Measurements from ENCODE around the gene EPOP.

Gene EPOP

DNA sequence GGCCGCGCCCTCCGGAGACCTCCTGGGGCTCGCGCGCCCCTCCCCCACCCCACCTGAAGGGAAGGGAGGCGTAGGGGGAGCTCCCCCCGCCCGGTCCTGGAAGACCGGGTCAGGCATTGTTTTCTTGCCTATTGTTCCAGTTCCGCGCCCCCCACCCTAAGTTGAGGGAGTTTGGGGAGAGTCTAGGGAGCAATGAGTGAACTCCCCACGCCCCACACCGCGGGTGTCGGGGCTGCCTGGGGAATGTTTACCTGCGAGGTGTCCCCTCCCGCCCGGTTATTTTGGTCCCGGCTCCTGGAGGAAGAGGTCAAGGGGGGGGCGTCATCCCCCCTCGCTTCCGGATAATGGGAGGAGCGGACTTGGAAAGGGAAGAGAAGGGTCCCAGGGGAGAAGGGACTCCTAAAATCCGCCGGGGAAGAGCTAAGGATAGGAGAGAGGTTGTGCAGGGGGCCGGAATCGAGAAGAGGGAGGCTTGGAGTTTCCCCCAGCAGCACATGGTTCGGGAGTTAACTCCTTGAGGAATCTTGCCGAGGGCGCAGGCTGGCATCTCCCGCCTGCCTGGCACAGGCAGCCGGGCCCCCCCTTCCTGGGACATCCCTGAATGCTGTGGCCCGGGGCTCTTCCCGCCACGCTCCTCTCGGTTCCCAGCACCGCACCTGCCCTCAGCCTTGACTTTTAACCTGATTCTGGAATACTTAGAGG, 31.2 kb upstream of the EPOP start:
- DNase-seq (ENCODE audit: low spot score), result peak; percentile 55

DNA sequence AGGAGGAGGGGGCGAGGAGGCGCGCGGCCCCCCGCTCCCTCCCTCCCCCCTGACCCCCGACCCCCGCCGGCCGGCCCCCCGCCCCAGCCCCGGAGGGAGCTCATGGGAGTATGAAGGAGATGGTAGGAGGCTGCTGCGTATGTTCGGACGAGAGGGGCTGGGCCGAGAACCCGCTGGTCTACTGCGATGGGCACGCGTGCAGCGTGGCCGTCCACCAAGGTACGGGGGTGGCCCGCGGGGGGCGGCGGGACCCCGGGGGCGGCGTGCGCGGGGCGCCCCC, 30.7 kb upstream of the EPOP start:
- peak; percentile 60 for DNase-seq (ENCODE audit: low spot score)

DNA sequence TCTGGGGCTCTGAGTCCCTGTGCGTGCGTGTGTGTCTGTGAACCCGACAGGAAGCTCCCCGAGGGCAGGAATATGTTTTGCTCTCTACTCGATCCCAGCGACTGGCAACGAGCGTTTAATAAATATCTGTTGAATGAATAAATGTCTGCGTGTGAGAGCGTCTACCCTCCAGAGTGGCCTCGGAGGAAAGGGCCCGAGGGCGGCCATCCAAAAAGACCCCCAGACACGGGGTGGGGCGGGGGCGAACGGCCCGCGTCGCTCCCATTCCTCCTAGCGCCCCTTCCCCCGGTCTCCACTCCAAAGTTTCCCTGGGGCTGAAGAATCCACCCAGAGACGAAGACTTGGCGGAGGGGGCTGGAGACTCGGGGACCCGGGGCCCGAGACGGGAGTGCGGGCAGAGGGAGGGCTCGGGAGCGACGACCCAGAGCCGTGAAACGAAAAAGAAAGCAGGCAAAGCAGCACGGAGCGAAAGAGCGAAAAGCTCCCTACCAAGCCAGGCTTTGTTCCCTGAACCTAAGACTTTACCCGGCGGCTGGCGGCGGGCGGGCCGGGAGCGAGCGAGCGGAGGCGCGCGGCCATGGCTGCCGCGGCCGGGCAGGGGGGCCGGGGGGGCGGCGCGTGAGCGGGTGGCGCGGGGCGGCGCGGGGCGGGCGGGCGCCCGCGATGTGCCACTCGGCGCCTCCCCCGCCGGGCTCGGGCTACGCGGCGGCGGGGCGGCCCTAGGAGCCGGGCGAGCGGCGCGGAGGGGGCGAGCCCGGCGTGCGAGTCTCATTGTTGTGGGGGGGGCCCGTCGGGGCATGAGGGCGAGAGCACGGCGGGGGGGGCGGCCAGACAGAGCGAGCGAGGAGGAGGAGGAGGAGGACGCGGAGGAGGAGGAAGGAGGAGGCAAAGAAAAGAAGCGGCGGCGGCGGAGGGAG, 30.1 kb upstream of the EPOP start, which contains the start of gene MLLT6:
Gene MLLT6, plus strand, starts transcription at position 668 of the 917 bp plus-strand sequence. CDS start 360 bp downstream, outside the sequence.
- peak; percentile 83 for DNase-seq (ENCODE audit: low spot score)

DNA sequence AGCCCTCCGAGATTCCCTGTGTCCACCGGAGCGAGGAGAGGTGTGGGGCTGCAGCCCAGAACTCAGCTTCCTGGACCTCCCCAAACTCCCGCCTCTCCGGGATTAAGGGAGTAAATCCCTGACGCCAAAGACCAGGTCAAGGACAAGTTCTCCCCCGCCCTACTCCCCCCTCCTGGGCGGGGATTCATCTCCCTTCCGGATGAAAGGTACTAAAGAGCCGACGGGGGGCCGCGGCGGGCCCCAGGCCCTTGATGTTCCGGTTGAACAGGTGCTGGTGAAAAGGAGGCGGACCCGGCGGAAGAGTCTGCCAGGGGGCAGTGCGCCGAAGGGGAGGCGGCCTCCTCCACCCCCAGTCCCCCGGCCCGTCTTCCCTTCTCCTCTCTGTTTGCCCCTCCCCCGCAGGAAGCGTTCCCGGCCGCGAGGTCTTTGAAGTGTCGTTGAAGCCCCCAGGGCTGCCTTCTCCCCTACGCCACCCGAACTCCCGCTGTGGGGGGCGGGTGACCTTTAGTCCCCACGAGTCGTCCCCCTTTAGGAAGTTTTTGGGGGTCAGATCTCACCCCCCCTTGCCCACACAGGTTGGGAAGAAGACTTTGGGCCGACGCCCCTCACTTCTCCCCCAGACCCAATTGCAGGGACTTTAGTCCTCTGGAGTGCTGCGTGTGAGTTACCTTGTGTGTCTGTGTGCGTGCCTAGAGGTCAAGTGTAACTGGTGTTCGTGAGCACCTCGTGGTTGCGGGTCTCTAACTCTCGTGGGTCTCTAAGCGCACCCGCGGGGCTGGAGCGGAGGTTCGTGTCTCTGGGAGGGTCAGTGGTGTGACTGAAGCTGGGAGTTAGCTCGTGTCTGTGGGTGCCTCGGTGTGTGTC, 29.2 kb upstream of the EPOP start:
- peak; percentile 88 for DNase-seq (ENCODE audit: low spot score)

GRCh38 chr17:38702916-38703741, 28.4 kb upstream of the EPOP start:
- DNase-seq (ENCODE audit: low spot score), result no peak

- peak; percentile 89 for DNase-seq (ENCODE audit: low spot score)
Measured at GRCh38 chr17:38702166-38702915, 27.6 kb upstream of the EPOP start.

GRCh38 chr17:38701504-38702165, 26.9 kb upstream of the EPOP start:
- no peak for DNase-seq (ENCODE audit: low spot score)

- no peak for DNase-seq (ENCODE audit: low spot score)
Measured at GRCh38 chr17:38698760-38699159, 24.0 kb upstream of the EPOP start.

- no peak for DNase-seq (ENCODE audit: low spot score)
Measured at GRCh38 chr17:38697061-38697820, 22.5 kb upstream of the EPOP start.

DNA sequence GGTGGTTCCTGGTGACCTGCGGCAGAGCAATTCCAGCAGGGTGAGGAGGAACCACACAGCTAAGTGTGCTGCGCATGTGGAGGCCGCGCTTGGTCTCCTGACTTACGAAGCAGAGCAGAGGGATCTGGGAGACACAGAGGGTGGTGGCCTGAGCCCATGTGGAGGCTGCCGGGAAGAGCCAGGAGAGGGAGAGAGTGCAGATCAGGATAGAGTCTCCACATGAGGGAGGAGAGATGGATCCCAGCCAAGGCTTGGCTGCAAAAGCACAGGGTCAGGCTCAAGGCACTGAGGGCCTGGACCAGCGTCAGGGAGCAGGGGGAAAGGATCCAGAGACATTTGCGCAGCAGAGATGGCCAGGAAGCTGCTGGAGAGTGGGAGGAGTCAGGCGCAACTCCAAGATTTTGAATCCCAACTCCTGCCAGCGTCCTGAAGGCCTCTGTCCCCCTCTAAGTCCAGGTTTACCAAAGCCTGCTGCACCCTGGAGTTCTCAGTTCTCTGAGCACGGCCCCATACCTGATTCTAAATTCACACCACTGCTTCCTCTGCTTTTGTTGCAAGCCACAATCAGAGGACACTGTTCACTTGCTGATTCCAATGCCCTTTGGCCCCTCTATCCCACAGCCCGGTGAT, 19.1 kb upstream of the EPOP start:
- DNase-seq (ENCODE audit: low spot score), result peak; percentile 2

DNA sequence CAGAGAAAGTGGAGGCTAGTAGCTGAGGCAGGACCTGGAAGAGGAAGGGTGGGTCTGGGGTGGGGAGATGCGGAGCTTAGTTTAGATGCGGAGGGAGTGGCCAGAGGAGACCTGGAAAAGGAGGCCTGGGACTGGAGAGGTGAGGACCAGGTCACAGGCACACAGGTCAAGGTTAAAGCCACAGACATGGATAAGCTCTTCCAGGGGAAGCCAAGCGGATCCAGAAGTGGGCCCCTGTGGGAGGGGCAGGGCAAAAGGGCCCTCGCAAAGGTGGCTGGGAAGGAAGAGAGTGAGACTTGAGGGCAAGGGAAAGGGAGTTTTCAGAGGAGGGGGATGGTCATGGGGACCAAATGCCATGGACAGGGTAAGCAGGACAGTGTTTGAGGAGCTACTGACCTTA, 16.4 kb upstream of the EPOP start:
- DNase-seq (ENCODE audit: low spot score), result no peak

DNA sequence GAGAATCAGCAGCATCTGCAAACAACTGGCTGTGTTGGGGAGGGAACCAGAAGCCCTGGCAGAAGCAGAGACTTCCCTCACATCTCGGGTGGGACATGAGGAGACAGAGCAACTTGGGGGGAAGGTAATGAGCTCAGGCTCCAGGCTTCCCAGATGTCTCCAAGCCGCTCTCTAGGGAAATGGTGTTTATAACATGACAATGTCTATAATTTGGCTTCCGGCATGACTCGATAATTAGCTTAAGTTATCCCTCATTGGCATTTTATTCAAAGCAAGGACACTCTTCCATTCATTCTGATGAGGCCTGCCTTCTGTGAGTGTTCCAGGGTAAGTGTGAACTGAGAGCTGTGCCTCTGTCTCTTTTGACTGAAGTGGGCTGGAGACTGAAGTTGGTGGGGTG, 15.6 kb upstream of the EPOP start:
- DNase-seq (ENCODE audit: low spot score), result no peak

DNA sequence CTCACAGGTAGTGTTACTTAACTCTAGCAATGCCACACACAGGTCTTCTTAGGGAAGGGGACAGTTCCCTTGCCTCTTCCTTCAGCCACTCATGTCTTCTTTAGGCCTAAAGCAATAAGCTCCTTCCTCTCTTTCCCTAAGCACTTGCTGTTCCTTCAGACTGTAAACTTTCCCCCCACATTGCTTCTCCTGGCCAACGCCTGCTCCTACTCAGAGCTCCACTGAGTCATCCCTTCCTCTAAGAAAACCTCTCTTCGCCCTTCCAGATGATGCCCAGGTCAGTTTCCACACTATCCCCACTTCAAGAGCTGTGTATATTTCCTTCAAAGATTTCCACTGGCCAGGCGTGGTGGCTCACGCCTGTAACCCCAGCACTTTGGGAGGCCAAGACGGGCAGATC, 12.5 kb upstream of the EPOP start:
- DNase-seq (ENCODE audit: low spot score), result no peak

DNA sequence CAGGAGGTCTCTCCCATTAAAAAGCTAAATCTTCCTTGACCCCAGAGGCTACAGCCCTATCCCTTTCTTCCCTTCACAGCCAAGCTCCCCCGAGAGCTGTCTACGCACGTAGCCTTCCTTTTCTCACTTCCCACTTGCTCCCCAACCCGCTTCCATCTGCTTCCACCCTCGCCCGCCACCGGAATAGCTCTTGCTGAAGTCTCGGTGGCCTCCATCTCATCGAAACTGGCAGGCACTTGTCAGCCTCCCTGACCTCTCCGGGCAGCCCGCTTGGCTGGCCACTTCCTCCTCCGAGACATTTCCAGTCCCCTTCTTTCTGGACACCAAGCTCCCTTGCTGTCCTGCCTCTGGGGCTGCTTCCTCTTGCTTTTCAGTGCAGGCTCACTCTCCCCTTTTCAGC, 10.7 kb upstream of the EPOP start:
- DNase-seq (ENCODE audit: low spot score), result no peak

DNA sequence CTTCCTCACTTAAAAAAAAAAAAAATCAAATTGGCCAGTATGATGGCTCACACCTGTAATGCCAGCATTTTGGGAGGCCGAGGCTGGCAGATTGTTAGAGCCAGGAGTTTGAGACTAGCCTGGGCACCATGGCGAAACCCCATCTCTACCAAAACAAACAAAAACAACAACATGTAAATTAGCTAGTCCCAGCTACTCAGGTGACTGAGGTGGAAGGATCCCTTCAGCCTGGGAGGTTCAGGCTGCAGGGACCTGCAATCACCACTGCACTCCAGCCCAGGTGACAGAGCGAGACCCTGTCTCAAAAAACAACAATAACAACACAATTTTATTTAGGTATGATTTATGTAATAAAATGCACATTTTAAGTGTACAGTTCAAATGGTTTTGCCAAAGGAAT, 6.3 kb upstream of the EPOP start:
- no peak for DNase-seq (ENCODE audit: low spot score)

DNA sequence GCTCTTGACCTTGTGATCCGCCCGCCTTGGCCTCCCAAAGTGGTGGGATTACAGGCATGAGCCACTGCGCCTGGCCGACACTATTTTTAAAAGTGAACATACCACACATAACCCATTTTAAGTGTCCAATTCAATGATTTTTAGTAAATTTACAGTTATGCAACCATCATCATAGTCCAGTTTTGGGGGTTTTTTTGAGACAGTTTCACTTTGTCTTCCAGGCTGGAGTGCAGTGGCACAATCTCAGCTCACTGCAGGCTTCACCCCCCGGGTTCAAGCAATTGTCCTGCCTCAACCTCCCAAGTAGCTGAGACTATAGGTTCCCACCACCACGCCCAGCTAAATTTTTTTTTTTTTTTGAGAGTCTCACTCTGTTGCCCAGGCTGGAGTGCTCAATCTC, 3.1 kb upstream of the EPOP start:
- no peak for DNase-seq (ENCODE audit: low spot score)

DNA sequence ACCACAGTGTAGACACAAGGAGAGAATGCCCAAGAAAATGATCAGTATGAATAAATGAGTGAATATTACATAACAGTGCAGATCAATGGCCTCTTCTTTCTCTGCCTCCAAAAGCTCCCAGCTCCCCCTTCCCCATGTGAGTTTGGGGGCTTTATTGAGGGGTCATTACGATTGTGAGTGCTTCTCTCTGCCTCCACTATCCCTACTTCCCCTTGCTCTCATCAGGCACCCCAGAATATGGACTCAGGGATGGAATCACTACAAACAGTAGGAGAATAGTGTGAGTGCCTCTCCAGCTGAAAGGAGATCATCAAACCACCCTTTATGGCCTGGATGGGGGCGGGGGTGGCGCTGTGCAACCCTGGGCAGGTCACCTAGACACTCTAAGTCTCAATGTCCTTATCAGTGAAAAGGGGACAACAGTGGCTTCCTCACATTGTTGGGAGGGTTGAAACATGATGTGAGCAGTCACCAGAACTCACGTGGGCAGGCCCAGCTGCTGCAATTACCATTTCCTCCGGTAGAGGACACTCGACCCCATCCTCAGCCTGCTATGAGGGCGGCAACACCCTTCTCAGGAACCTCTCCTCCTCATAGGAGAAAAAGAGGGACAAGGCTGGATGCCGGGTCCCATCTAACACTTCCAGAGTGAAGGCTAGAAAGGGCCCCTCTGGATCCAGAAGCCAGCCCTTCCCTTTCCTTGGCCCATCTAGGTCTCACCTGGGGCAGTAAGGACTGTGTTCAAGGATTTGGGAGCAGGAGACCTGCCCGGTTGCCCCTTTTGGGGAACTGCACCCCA, 2.1 kb upstream of the EPOP start:
- DNase-seq (ENCODE audit: low spot score), result peak; percentile 86

DNA sequence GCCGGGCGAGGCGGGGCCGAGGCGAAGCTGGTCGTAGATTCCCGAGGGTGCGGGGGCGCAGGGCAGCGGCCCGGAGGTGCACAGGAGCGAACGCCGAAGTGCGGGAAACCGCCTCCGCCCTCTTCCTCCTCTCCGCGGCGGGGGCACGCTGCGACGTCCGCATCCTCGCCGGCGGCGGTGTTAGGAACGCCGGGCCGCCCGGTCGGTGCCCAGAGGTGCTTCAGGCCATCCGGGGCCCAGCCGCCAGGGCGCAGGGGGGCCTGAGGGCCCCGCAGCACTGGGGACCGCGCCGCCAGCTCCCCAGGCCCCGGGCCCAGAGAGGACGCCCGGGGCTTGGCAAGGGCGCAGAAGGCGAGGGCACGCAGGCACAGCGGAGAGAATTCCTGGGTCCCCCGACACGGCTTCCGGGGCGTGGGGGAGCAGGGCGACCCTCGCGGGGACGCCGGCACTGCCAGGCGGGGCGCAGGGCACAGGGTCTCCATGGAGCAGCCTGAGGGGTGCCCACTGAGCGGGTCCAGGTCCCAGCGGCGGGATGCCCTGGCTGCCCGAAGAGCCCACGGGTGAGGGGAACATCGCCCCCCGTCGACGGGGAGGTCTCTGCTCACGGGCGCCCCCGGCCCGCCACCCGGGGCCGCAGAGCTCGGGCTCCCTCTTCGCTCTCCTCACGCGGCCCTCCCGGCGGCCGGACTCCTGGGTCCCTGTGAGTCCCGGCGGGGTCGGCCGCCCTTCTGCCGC, 576 bp downstream of the EPOP start:
- DNase-seq (ENCODE audit: low spot score), result no peak
